HS-5 (cell line): Measurements from ENCODE around the gene LRRC74A.
"Not testable (repeated sequence)": the region's sequence is repeated elsewhere in the genome, so short reads cannot be mapped to it uniquely, and the experiment has no call there.

ENCODE experiments used
- DNase-seq: peaks from one replicate; pipeline ENCODE4 v3.0.0-alpha.2; 2012; ENCODE audit warnings: low read depth

Gene LRRC74A

DNA sequence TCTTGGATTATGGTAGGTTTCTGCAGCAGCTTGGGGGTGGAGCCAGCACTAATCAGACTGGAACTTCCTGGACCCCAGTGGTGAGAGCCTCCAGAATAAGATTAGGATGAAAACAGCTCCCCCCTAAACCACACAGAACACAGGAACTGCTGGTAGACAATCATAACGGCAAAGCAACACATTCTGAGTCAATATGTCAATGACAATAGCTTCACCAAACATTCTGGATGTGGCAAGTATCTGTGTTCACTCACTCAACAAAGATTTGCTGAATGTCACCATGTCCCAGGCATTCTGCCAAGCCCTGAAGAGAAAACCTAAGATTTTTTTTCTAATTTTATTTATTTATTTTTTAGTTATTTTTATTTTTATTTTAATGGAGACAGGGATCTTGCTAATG lies 65.2 kb downstream of the LRRC74A start:
- DNase-seq: no peak

DNA sequence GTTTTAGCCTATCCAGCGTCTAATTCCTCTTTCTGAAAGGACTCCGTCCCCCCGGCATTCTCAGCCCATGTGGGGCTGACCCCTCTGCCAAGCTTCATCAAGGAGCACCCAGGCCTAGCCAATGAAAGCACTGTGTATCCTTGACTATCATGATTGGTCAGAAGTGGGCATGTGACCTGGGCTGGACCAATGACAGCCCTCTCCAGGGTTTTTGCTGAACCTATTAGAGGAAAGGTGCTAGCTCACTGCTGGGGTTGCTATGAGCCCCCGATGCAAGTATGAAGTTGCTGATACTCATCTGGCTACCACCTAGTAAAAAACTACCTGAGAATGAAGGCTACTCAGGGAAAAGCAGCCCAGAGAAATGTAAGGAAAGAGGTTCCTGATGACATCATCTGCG lies 68.1 kb downstream of the LRRC74A start:
- no peak for DNase-seq

DNA sequence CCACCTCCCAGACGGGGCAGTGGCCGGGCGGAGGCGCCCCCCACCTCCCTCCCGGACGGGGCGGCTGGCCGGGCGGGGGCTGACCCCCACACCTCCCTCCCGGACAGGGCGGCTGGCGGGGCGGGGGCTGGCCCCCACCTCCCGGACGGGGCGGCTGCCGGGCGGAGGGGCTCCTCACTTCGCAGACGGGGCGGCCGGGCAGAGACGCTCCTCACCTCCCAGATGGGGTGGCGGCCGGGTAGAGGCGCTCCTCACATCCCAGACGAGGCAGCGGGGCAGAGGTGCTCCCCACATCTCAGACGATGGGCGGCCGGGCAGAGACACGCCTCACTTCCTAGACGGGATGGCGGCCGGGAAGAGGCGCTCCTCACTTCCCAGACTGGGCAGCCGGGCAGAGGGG lies 71.8 kb downstream of the LRRC74A start:
- DNase-seq: not testable (repeated sequence)

DNA sequence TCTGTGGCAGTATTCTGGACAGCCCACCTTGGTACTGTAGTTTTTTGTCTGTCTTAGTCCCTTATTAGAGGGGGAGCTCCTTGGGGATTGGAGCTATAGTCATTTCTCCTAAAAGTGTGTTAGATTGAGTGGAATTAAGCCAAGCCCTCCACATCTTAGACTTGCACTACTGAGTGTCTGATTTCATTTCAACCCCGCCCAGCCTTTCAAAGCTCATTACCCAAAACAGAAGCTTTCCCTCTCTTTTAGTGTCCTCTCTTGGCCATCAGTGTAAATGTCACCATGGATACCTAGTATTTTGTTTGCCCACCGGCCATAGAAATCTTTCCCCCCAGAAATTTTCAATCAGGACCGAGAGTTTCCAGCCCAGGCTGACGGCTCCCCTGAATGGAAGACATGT lies 74.5 kb downstream of the LRRC74A start:
- no peak for DNase-seq

DNA sequence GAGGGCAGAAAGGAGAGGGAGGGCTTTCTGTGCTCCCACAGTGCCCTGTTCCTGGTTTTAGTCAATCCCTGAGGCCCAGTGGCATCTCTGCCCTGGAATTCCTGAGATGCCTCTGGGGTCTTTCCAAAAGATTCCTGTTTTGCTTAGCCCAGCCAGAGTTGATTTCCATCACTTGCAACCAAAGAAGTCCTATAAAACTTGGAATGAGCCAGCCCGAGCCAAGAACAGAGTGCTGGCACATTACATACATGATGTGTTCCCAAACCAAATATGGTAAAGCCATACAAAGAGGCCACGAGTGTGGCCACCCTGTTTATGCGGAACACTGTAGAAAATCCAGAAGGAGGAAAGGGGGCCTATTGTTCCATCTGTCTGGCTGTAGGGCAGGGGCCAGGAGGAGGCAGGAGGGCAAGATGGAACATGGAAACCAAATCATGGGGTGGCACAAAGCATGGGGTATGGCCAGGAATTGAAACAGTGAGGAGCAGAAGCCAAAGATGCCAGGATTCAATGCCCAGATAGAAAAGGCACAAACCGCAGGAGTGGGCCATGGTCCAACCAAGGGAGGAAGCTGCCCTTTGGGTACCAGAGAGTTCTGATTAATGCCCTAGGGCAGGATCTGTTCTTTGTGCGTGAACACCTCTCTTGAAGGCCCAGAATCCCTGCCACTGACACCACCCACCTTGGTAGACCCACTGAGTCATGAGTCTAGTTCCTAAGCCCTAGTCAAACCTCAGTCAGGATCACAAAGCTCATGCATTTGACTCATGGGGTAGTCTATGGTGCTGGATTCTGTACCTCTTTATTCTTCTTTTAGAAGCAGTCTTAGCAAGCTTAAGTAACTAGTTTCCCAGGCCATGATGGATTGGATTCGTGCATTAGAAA lies 75.2 kb downstream of the LRRC74A start:
- no peak for DNase-seq

DNA sequence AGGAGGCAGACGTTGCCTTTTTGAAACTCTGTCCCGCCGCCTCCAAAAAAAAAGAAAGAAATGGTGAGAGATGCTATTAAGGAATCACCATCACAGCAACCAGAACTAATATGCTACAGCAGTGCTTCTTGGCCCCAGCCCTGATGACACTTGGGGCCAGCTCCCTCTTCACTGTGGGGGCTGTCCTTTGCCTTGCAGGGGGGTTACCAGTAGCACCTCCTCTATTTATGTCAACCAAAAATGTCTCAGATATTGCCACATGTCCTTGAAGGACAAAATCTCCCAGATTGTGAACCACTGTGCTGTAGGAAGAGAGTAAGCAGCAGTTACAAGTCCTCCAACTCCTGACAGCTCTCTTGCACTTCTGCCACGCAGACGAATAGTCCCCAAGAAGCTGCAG lies 76.4 kb downstream of the LRRC74A start:
- DNase-seq: no peak

DNA sequence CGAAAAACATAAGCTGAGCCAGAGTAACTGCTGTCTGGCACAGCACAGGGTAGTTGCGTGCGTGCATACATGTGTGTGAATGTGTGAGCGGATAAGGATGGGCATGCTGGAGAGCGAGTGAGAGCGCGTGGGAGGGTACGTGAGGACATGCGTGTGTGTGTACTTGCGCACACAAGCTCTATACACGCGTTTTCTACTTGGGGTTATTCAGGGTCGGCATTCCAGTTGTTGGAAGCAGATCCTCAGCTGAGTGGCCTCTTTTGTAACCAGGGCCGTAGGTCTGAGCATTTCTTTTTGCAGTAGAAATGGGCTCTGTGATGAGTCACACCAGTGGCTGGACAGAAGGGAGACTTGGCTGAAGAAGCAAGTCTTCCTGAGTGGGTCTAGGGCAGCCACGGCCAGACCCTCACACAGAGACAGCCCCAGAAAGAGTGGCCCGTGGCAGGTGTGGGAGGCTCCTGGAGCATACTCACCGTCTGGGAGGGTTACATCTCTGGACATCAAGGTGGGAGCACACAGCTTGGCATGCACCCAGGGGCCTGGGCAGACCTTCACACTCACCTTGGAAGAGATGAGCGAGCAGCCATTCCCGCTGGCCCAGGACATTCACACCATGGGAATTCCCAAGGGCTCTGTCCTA lies 78.0 kb downstream of the LRRC74A start:
- no peak for DNase-seq

DNA sequence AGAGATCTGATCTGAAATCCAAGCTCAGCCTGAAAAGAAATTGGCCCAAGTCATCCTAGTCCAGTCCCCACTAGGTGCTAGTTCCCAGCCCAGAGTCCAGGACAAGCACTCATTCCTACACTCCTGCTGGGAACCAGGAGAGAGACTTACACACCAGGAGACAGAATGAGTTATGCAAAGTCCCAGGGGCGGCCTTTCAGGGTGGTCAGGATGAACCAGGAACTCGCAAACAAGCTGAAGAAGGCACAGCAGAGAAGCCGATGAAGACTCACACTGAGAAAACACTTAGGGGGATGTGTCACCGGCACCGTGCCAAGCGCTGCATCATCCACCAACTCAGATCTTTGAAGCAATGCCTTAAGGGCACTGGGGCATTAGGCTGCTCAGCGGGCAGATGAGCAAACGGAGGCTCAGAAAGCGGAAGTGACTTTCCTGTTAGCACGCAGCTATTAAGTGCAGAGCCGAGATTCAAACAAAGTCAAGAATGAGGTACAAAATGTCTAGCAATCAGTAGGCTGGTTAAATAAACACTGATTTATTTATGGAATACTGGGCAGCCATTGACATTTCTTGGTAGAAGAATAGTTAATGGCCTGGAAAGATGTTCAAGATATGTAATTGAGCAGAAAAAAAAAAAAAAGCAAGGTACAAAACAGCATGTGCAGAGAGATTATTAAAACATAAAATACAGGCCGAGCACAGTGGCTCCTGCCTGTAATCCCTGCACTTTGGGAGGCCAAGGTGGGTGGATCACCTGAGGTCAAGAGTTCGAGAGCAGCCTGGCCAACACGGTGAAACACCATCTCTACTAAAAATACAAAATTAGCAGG lies 78.7 kb downstream of the LRRC74A start:
- peak; percentile 92 for DNase-seq

DNA sequence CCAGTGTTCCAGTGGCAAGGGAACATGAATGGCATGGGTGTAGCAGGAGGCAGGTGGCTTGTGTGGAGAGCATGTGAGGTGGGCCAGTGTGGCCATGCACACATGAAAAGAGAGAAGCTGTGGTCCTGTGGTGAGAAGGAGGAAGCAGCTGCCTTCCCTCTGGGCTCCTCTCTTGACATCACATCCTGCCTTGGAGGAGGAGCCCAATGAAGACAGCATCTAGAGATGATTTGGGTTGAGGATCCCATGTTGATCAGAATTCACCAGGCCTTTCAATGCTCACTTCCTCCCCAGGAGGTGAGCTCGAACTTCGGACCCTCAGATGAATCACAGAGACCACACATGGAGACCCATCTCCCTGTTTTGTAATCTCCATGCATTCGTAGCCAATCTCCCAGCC lies 82.6 kb downstream of the LRRC74A start:
- DNase-seq: no peak

DNA sequence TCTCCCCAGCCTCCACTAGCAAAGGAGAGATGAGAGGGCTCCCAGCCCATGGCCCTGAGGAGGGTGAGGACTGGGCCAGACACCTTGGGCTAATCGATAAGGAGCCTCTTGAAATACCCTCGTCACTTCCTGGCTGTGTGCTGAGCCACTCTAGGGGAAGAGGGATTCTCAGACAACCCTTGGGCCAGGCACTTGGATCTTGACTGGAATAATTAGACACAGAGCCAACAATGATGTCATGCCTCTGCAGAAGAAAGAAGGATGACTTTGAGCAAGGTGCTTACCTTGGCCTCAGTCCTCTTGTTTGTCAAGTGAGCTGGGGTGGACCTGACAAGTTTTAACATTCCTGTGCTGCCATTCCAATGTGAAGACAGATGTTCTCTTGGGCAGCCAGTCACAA lies 83.1 kb downstream of the LRRC74A start:
- DNase-seq: no peak

DNA sequence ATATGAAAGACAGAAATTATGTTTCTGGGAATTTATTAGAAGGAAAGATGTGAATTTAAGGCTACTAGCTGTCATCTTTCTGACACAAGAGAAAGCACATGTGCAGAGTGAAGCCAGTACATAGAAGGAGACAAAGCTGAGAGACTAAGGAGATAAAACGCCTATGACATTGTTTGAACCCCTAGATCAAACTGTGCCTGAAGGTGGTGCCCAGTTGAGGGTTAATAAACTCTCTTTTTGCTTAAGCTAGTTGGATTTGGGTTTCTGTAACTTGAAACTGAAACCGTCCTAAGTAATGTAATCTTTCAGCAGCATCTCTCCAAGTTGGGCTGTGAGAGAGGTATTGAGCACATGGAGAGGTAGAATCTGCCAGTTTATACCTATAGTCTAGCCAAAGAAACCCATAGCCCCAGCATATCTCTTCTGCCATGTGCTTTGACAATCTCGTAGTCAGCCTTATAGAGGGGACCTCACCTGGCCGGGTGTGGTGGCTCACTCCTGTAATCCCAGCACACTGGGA lies 84.2 kb downstream of the LRRC74A start:
- DNase-seq: no peak

DNA sequence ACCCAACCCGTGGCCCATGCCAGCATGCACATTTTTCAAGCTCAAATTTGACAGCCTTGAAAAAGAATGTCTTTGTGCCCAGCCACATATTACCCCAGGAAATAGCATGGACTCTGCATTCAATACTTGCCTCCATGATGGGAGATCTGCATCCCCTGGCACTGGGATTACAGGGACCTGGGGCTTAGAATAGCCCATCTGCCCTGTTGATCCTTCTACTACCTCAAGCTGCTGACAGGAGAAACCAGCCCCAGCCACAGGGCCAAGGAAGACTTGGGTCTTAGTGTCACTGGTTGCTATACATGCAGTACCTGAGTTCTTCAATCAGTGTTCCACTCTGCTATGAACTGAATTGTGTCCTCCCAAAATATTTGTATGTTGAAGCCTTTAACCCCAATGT lies 85.3 kb downstream of the LRRC74A start:
- DNase-seq: no peak

DNA sequence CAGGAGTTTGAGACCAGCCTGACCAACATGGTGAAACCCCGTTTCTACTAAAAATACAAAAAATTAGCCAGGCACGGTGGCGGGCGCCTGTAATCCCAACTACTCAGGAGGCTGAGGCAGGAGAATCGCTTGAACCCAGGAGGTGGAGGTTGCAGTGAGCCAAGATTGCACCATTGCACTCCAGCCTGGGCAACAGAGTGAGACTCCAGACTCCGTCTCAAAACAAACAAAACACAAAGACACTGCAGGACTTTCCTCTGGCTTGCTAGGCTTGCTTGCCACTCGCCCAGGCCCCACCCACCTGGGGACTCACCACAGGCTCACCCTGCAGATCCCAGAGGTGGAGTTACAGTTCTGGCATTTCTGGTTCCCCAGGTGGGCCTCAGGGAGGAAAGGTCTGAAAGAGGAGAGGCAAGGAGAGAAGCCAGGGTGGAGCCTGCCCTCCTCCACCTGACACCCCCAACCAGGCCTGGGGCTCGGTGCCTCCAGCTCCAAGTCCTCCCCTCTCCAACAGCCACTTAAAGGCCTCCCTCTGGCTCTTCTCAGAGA lies 88.4 kb downstream of the LRRC74A start:
- DNase-seq: not testable (repeated sequence)

DNA sequence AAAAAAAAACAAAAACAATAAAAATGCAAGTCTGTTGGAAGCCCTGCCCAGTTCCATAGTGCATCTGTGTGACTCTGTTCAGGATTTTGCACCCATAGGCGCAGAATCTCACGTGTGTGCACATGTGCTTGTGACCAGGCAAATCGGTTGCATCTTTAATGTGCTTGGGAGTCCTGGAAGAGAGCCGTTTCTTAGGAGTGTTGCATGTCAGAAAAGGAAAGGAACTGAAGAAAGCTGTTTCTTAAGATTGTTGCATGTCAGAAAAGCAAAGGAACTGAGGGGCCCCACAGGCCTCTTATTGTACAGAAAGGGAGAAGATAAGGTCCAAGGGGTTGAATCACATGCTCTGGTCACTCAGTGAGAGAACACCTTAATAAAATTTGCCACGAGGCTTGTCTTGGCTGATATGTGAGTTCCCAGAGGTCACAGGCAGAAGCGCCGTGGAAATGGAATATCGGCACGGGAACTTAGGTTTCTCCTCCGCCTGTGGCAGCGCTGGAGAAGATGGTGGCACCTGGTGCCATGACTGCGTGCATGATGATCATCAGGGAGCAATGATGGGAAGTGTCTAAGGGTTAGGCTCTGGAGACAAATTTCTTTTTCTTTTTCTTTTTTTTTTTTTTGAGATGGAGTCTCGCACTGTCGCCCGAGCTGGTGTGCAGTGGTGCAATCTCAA lies 90.0 kb downstream of the LRRC74A start:
- DNase-seq: no peak

DNA sequence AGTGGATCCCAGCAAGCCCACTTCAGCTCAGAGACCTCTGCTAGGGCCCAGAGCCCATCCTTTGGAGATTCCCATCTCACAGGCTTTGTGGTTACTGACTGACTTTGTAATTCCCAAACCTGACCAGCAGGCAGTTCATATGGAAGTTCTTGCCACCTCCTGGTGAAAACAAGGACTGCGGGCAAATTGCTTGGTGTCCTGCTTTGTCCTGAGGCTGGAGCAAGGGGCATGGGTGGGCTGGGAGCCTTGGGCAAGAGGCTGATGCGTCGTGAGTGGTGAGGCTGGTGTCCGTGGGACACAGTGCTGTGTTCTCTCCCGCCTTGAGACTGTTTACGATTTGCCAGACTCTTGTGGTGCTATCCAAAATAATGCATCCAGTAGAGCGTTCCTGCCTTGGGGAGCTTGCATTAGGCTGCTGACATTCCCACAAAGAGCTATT lies 91.0 kb downstream of the LRRC74A start:
- DNase-seq: peak; percentile 59

DNA sequence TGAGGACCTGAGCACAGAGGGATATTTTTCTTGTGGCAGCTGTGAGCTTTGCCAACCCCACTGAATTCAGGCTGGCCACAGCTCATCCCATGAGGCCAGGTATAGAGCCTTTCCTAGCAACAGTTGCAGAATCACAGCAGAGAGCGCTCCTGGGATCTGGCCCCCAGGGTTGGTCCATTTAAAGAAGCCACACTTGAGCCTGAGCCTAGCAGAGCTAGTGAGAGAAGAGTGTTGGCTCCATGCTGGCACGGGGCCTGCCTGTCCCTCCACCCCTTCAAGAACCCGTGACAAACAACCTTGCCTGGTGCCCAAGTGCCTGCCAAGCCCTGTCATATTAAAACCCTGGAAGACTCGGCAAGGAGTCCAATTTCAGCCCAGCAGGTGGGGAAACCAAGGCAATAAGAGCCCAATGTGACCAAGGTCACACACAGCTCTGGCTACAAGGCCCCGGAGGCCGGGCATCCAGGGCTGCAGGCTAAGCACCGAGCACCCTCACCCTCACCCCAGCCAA lies 91.6 kb downstream of the LRRC74A start:
- DNase-seq: no peak

DNA sequence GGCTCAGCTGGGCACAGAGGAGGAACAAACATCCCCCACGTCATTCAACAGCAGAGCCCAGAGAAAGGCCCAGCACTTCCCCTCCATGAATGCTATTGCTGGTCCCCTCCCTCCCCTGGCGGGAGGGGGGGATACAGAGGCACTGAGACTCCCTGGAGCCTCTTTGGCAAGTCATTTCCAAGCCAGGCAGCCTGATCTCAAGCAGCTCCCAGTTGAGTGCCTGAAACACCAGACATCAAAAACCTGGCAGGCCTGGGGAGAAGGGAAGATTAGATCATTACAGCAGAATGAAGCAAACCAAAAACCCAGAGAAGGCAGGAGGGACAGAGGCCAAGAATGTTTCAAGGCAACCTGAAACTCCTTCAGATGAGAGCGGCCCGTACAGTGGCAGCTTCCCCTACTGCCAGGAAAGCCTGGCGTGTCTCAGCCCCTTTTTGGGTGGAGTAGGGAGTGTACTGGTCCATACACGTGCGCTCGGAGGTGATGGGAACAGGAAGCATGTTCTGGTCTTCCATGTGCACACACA lies 92.1 kb downstream of the LRRC74A start:
- no peak for DNase-seq

DNA sequence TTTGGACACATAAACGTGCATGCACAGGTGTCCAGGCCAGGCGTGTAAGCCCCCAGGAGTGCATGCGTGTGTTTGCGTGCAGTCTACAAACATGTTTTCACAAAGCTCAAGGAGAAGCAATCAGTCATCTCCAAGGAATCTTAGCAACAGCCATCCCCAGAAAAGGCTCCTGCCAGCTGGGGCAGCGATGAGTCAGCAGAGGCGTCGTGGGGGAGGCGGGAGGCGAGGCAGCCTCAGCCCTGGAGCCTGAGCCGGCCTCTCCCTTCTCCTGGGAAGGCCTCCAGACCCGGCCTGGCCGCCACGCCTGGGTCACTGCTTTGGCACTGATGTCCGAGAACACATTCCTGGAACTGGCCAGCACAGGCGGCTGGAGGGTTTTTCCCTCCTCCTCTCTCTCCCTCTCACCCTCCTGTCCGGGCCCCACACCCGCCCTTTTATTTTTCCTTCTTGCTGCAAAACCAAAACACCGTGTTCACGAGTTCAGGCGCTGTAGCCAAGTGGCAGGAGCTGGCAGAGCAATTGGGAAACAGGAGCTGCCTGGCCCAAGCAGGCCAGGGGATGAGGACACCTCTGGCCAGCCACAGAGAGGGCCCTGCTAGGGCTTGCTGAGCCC lies 92.7 kb downstream of the LRRC74A start:
- DNase-seq: peak; percentile 85
